ENCODE data around the gene IGSF23. TPM values are rescaled to one million over a fixed set of nuclear protein-coding genes. Genes with fewer than 3 reads are reported as not detected.
A peak's percentile ranks its signal among the peaks of the same experiment; 100 is the strongest.

IGSF23 gene
- total and polyA plus RNA-seq, 2 of the 13 experiments (the other 11 are each of a cell fraction or from before 2014, with no cell fraction given) = 2.3 to 8.8 TPM

DNA sequence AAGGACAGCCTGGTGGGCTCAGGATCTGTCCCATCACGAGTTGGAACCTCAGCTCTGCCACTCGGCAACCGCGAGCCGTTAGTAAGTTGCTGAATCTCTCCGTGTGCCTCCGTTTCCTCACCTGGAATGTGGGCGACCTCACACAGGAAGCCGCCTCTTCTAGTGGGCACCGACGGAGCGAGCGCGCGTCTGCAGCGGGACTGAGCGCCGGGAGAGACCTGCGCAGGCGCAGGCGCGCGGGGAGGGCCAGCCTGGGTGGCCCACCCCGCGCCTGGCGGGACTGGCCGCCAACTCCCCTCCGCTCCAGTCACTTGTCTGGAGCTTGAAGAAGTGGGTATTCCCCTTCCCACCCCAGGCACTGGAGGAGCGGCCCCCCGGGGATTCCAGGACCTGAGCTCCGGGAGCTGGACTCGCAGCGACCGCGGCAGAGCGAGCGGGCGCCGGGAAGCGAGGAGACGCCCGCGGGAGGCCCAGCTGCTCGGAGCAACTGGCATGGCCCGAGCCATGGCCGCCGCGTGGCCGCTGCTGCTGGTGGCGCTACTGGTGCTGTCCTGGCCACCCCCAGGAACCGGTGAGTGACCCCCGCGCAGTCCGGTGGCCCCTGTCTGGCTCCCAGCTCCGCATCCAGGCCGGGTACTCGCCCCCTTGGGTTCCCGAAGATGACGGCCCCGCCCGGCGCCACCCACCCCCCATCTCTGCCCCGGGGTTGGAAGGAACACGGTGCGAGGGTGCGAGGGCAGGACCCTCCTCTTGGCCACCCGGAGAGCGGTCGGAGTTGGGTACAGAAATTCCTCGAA is 30.4 kb downstream of the IGSF23 start, which contains the start of gene PVR (continued):
- TF ChIP-seq YY1 (IDR thresholded peaks at IDR 0.05; ENCODE audit: insufficient read depth, insufficient replicate concordance, low read depth, low read length) (peak; percentile 80), PAXIP1 (CRISPR knock-in tag; conservative IDR thresholded peaks at IDR 0.05) (peak; percentile 47; the same call in 1 of the 2 replicates), ZNF879 (CRISPR knock-in tag; IDR thresholded peaks at IDR 0.05) (peak; percentile 56; the same call in 1 of the 2 replicates), HOXA3 (CRISPR knock-in tag; IDR thresholded peaks at IDR 0.05) (peak; percentile 38; the same call in 1 of the 2 replicates), SAFB2 (CRISPR knock-in tag; IDR thresholded peaks at IDR 0.05; ENCODE audit: borderline replicate concordance, low read depth) (peak; percentile 55; the same call in 1 of the 2 replicates), ZFY (CRISPR knock-in tag; IDR thresholded peaks at IDR 0.05) (peak; percentile 90), E2F2 (CRISPR knock-in tag; IDR thresholded peaks at IDR 0.05; ENCODE audit: borderline replicate concordance) (peak; percentile 65; the same call in 1 of the 2 replicates), MTERF4 (CRISPR knock-in tag; IDR thresholded peaks at IDR 0.05) (peak; percentile 85; the same call in 1 of the 2 replicates), HDAC1 (CRISPR knock-in tag; IDR thresholded peaks at IDR 0.05) (peak; percentile 74)
